Activated T-helper 1 cell treated with anti-CD3 and anti-CD28 coated beads, Interleukin-12 subunit alpha, Interleukin-12 subunit beta, Interleukin-2, Interleukin-4 antibody, amounts not matched to agents 30 ng/mL and 10 ng/mL and 1 ng/mL, durations not matched to agents 14 hours and 24 hours and 36 hours (primary cell): ENCODE data around the gene TMEM171. TPM values are rescaled to one million over a fixed set of nuclear protein-coding genes. Genes with fewer than 3 reads are reported as not detected.

Experiments used
- DNase-seq: peaks from one replicate; pipeline ENCODE4 v3.0.0; 2021; ENCODE audit warnings: low spot score
- H3K27ac Mint-ChIP-seq: one replicate; pipeline ENCODE4 v1.8.0; 2021; ENCODE audit warnings: mild to moderate bottlenecking, mixed read lengths
- H3K27me3 Mint-ChIP-seq: one replicate; pipeline ENCODE4 v1.8.0; 2022; ENCODE audit warnings: mild to moderate bottlenecking, moderate library complexity, mixed read lengths; ENCODE audit not compliant: insufficient read depth
- H3K36me3 Mint-ChIP-seq: one replicate; pipeline ENCODE4 v1.8.0; 2021; ENCODE audit warnings: low read depth, mixed read lengths
- H3K4me1 Mint-ChIP-seq: one replicate; pipeline ENCODE4 v1.8.0; 2021; ENCODE audit warnings: low read depth, mixed read lengths
- H3K4me3 Mint-ChIP-seq: one replicate; pipeline ENCODE4 v1.8.0; 2021; ENCODE audit warnings: mild to moderate bottlenecking, moderate library complexity, mixed read lengths
- H3K9me3 Mint-ChIP-seq: one replicate; pipeline ENCODE4 v1.8.0; 2021; ENCODE audit warnings: mixed read lengths
- intact Hi-C: fragments of 100-400 bp; cut with micrococcal nuclease; formaldehyde crosslinking; loops from one replicate; pipeline ENCODE4 v1.15.1; 2024
- total RNA-seq: library from RNA; stranded (reverse); gene quantifications from 2 replicates; pipeline ENCODE4 v1.2.3, GENCODE V29; 2022

TMEM171 gene, protein sequence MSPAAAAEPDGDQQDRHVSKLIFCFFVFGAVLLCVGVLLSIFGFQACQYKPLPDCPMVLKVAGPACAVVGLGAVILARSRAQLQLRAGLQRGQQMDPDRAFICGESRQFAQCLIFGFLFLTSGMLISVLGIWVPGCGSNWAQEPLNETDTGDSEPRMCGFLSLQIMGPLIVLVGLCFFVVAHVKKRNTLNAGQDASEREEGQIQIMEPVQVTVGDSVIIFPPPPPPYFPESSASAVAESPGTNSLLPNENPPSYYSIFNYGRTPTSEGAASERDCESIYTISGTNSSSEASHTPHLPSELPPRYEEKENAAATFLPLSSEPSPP
- total RNA-seq, result not detected in 2 replicates

DNA sequence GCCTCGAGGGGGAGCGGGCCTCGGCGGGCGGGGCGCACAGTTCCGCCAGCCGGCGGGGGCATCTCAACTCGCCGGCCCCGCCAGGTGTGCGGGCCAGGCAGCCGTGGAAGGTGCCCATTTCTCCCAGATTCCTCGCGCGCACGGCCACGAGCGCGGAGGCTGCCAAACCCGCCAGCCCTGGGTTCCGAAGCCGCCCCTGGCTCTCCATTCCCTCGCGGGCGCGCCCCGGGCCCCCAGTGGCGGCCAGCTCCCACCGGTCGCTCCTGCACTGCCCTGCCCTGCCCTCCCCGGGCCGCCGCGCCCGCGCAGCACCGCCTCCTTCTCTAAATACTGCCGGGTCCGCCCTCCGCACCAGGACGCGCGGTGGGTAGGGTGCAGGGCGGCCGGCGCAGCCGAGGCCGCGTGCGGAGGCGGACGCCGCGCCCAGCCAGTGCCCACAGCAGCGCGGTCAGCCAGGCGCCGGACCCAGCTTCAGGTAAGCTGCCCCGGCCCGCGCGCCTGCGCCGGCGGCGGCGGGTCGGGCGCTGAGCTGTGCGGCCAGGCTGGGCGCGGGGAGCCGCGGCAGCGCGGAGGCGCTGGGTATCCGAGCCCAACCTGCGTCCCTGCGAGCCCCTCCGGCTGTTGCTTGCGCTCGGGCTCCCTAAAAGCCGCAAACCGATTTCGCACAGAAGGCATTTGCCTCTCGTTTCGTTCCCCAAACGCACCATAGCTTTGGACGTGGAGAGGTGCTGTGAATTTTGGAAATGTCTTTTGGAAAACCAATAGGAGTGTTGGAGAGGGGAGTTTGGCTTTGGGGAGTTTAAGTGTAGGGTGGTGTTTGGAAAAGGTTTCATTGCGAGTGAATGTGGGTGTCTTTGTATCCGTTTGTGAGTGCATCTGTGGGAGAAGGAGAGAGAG is at the start of gene TMEM171:
Gene TMEM171, plus strand, starts transcription at position 354 of the 897 bp plus-strand sequence. CDS start 2,799 bp downstream, outside the sequence.
- H3K27ac Mint-ChIP-seq, result no peak within 1 kb of the TSS
- H3K4me3 Mint-ChIP-seq, result no peak within 1 kb of the TSS
- no peaks in the 10 kb centered on the region for H3K9me3 Mint-ChIP-seq
- DNase-seq, result no peak
- H3K27me3 Mint-ChIP-seq, result peaks cover 61% of the 10 kb centered on the region
- no peaks in the 10 kb centered on the region for H3K36me3 Mint-ChIP-seq
- H3K4me1 Mint-ChIP-seq, result no peaks in the 10 kb centered on the region
- intact Hi-C loops, result loop anchor here (5.0 kb wide), 1 partner anchor 182 kb away; no protein-coding TSS in a partner anchor

DNA sequence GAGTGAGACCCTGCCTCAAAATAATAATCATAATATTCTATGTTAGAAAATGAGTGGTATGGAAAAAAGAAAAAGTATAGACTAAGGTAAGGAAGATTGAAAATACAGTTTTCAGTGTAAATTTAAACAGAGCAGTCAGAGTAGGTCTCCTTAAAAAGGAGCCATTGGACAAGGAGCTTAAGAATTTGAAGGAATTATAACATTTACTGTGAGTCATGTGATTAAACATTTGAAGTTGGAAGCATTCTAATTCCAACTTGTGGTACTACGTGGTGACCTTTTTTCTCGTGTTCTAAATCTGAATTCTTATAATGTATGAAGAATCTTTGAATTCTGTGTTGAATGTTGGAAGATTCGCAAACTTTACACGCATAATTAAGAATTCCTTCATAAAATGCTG is 39.3 kb upstream of the TMEM171 start:
- H3K9me3 Mint-ChIP-seq, result no peaks in the 10 kb centered on the region
- DNase-seq, result no peak
- H3K4me1 Mint-ChIP-seq, result no peaks in the 10 kb centered on the region
- H3K27me3 Mint-ChIP-seq, result peaks cover 13% of the 10 kb centered on the region
- no peak overlapping the region for H3K4me3 Mint-ChIP-seq
- H3K36me3 Mint-ChIP-seq, result no peaks in the 10 kb centered on the region
- no peak overlapping the region for H3K27ac Mint-ChIP-seq
- intact Hi-C loops, result loop anchor here (5.0 kb wide), 1 partner anchor 371 kb away; no protein-coding TSS in a partner anchor

DNA sequence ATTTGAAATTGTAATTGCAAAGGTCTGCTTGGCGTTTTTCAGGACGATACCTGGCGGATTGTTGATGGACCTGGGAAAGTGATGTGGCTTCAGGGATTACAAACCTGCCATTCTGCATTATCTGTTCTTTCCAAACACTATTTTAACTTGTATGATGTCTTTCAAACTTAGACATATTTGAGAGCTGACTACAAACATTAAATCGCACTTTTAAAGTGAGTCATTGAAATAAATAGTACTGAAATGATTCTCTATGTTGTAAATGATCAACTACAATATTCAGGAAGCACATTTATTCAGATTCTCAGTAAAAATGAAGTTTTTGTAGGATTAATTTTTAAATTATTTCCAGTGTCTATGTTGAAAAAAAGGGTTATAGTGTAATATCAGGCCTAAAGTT is 32.3 kb upstream of the TMEM171 start:
- Mint-ChIP-seq H3K4me1 (no peaks in the 10 kb centered on the region), H3K27ac (no peak overlapping the region), H3K27me3 (peaks cover 15% of the 10 kb centered on the region), H3K9me3 (no peaks in the 10 kb centered on the region), H3K36me3 (no peaks in the 10 kb centered on the region), H3K4me3 (no peak overlapping the region)
- intact Hi-C loops, result no loop called here
- DNase-seq, result no peak

DNA sequence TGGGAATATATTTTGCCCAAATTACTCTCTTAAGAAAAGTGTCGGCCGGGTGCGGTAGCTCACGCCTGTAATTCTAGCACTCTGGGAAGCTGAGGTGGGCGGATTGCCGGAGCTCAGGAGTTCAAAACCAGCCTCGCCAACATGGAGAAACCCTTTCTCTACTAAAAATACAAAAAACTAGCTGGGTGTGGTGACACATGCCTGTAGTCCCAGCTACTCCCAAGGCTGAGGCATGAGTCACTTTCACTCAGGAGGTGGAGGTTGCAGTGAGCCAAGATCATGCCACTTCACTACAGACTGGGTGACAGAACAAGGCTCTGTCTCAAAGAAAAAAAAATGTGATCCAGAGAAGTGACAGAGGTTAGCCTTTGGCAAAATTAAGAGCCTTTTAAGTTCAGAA is 26.4 kb upstream of the TMEM171 start:
- no peak overlapping the region for H3K4me3 Mint-ChIP-seq

DNA sequence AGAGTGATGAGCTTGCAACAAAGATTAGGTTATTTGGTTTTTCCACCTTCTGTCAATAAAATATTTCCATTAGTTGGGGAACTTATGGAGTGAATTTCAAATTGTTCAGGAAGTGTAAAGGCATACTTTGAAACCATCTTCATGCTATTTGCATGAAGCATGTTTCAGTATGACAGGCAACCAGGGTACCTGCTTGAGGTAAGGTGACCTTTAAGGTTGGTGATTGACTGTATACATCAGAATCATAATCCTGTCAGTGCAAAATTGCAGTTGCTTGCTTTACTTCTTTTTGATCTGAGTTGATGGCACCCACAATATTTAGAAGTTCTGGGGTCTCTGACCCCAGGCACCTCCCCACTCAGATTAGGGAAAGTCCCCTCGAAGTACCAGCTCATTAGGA is 26.0 kb upstream of the TMEM171 start:
- DNase-seq, result no peak
- Mint-ChIP-seq H3K27ac (no peak overlapping the region), H3K9me3 (no peaks in the 10 kb centered on the region), H3K4me3 (no peak overlapping the region), H3K36me3 (no peaks in the 10 kb centered on the region), H3K27me3 (peaks cover 7% of the 10 kb centered on the region), H3K4me1 (no peaks in the 10 kb centered on the region)
- intact Hi-C loops, result no loop called here

More for the DNA sequence above, 26.4 kb upstream of the TMEM171 start:
- intact Hi-C loops, result no loop called here
- Mint-ChIP-seq H3K27ac (no peak overlapping the region), H3K36me3 (no peaks in the 10 kb centered on the region), H3K9me3 (no peaks in the 10 kb centered on the region), H3K27me3 (peaks cover 7% of the 10 kb centered on the region), H3K4me1 (no peaks in the 10 kb centered on the region)
- no peak for DNase-seq

DNA sequence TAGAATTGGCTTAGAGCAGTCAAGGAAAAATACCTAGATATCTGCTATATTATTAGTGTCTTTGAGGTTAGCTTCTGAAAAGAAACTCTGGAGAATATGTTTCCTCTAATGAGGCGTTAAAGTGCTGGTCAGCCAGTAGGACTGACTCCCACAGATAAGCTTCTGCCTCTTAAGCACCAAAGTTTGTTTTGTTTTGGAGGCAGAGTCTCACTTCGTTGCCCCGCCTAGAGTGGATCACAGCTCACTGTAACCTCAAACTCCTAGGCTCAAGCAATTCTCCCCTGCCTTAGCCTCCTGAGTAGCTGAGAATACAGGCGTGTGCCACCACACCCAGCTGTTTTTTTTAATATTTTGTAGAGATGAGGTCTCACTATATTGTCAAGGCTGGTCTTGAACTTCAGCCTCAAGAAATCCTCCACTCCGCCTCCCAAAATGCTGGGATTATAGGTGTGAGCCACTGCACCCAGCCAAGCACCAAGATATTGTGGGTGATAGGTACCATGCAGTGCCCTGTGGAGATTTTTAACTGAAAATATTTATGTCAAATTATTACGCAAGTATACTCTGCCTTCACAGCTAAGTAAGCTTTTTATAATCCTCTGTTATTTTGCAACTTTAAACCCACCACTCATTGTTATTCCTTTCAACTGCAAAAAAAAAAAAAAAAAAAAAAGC is 24.7 kb upstream of the TMEM171 start:
- intact Hi-C loops, result no loop called here
- H3K4me3 Mint-ChIP-seq, result no peak overlapping the region
- H3K9me3 Mint-ChIP-seq, result no peaks in the 10 kb centered on the region
- no peak for DNase-seq
- no peaks in the 10 kb centered on the region for H3K36me3 Mint-ChIP-seq
- H3K27ac Mint-ChIP-seq, result no peak overlapping the region
- peaks cover 7% of the 10 kb centered on the region for H3K27me3 Mint-ChIP-seq
- no peaks in the 10 kb centered on the region for H3K4me1 Mint-ChIP-seq

DNA sequence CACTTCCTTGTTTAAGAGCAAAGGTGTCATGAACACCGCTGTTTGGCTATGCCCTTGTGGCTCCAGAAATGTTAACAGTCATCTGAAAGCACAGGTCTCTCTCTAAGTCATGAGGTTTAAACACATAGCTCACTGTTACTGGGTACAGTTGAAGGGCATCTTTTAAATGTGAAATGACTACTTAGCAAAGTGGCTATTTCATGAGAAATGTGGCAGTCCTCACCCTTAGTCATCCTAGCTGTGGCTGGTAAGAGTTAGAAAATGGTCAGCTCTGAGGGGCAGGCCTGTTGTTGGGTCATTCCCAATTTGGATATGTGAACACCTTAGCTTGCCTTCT is 24.2 kb upstream of the TMEM171 start:
- peaks cover 7% of the 10 kb centered on the region for H3K27me3 Mint-ChIP-seq
- no peaks in the 10 kb centered on the region for H3K36me3 Mint-ChIP-seq
- H3K9me3 Mint-ChIP-seq, result no peaks in the 10 kb centered on the region
- DNase-seq, result no peak
- H3K4me1 Mint-ChIP-seq, result no peaks in the 10 kb centered on the region
- no peak overlapping the region for H3K27ac Mint-ChIP-seq
- no peak overlapping the region for H3K4me3 Mint-ChIP-seq
- intact Hi-C loops, result no loop called here

DNA sequence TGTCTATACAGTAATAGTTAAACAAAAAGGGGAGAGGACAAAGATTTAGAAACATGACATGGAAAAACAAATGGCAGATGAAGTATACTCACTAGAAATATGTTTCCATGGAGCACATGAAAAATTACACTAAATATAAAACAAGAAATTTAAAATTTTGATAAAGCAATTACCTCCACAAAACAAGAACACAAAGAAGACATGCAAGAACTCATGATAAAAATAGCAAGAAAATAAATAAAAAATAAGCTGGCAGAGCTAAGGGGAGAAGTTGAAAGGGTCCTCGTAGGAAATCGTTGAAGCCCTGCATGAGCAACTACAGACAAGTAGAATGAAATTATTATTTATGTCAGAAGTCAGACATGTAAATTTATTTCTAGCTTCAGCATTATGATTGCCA is 22.6 kb upstream of the TMEM171 start:
- Mint-ChIP-seq H3K4me3 (no peak overlapping the region), H3K4me1 (no peaks in the 10 kb centered on the region), H3K9me3 (no peaks in the 10 kb centered on the region), H3K27ac (no peak overlapping the region), H3K36me3 (no peaks in the 10 kb centered on the region), H3K27me3 (peaks cover 9% of the 10 kb centered on the region)
- intact Hi-C loops, result no loop called here
- DNase-seq, result no peak

DNA sequence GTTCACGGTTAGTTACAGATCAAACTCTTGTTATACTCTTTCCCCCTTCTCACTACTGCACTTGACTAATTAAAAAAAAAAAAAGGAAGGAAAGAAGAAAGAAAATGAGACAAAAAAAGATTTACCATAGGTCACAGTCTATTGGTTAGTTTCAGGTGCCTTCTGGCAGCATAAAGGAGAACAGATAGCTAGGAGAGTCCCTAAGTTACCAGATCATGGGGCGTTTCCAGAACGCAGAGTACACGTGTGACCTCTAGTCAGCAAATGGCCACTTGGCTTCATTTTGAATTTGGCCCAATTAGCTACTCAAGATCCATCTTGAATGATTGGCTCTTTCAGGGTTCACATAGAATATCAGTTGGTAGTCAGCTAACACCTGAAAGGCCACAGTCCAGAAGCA is 20.3 kb upstream of the TMEM171 start:
- no peaks in the 10 kb centered on the region for H3K9me3 Mint-ChIP-seq
- H3K4me1 Mint-ChIP-seq, result no peaks in the 10 kb centered on the region
- DNase-seq, result no peak
- no peak overlapping the region for H3K27ac Mint-ChIP-seq
- H3K4me3 Mint-ChIP-seq, result no peak overlapping the region
- intact Hi-C loops, result no loop called here
- peaks cover 8% of the 10 kb centered on the region for H3K27me3 Mint-ChIP-seq
- H3K36me3 Mint-ChIP-seq, result no peaks in the 10 kb centered on the region

DNA sequence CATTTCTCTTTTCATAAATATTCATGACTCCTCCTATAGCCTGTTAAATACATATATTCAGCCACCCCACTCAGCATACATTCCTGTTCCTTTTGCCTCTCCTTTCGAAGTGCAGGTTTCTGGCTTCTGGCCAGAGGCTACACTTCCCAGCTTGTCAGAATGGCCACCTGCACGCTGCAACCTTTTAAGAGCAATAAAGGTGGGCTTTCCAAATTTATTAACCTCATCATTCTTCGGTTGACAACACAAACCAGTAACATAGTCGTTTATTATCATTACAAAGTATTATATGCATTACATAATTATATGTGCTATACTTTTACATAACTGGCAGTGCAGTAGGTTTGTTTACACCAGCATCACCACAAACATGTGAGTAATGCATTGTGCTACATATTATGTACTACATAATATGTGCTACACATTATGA is 16.5 kb upstream of the TMEM171 start:
- Mint-ChIP-seq H3K4me1 (no peaks in the 10 kb centered on the region), H3K27me3 (peaks cover 19% of the 10 kb centered on the region), H3K27ac (no peak overlapping the region), H3K4me3 (no peak overlapping the region), H3K9me3 (no peaks in the 10 kb centered on the region), H3K36me3 (no peaks in the 10 kb centered on the region)
- intact Hi-C loops, result no loop called here
- DNase-seq, result no peak

DNA sequence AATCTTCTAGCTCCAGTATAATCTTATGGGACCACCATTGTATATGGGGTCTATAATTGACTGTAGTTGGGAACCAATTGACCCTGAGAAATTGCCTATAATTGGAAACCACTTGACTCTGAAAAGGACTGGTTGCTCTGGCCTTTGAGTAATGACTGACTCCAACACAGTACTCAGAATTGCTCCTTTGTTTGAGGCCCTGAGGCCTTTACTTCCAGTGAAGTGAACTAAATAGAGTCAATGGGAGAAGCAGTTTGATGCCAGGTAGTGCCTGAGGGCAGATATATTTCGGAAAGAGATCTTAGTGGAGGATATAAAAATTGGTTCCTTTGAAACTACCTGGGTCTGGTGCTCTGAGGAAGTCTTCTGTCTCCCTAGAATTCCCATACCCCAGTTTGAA is 16.0 kb upstream of the TMEM171 start:
- no peaks in the 10 kb centered on the region for H3K36me3 Mint-ChIP-seq
- no peak overlapping the region for H3K27ac Mint-ChIP-seq
- intact Hi-C loops, result no loop called here
- H3K4me1 Mint-ChIP-seq, result no peaks in the 10 kb centered on the region
- no peak for DNase-seq
- H3K4me3 Mint-ChIP-seq, result no peak overlapping the region
- peaks cover 19% of the 10 kb centered on the region for H3K27me3 Mint-ChIP-seq
- H3K9me3 Mint-ChIP-seq, result no peaks in the 10 kb centered on the region

DNA sequence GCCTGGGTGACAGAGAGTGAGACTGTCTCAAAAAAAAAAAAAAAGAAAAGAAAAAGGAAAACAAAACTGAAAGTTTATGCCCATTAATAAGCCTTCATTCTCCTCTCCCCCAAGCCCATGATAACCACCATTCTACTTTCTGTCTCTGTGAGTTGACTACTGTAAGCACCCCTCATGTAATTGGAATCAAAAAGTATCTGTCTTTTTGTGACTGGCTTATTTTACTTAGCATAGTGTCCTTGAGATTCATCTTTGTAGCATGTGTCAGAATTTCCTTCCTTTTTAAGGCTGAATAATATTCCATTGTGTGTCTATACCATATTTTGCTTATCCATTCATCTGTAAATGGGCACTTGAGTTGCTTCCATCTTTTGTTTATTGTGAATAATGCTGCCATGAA is 14.0 kb upstream of the TMEM171 start:
- intact Hi-C loops, result no loop called here
- Mint-ChIP-seq H3K27me3 (peaks cover 28% of the 10 kb centered on the region), H3K9me3 (no peaks in the 10 kb centered on the region), H3K36me3 (no peaks in the 10 kb centered on the region), H3K4me1 (no peaks in the 10 kb centered on the region), H3K4me3 (no peak overlapping the region), H3K27ac (no peak overlapping the region)
- DNase-seq, result no peak

DNA sequence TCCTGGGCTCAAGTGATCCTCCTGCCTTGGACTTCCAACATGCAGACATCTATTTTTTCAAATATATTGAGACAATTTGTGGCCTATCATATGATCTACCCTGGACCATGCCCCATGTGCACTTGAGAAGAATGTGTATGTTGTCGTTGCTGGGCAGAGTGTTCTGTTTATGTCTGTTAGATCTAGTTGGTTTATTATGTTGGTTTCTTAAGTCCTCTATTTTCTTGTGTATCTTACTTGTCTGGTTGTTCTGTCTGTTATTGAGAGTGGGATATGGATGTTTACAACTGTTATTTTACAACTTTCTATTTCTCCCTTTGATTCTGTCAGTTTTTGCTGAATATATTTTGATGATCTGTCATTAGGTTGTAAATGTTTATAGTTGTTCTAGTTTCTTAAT is 10.2 kb upstream of the TMEM171 start:
- DNase-seq, result no peak
- Mint-ChIP-seq H3K4me1 (no peaks in the 10 kb centered on the region), H3K27ac (no peak overlapping the region), H3K27me3 (peaks cover 29% of the 10 kb centered on the region), H3K4me3 (no peak overlapping the region), H3K9me3 (no peaks in the 10 kb centered on the region), H3K36me3 (no peaks in the 10 kb centered on the region)
- intact Hi-C loops, result no loop called here
